Loucy (cell line): ENCODE data around the gene TTLL12.

Experiments
- H2AFZ ChIP-seq: fragments of 200-600 bp; sonication (generic); 2 replicates; pipeline ENCODE4 v1.6.0; 2016; ENCODE audit warnings: antibody characterized with exemption, mild to moderate bottlenecking, low read length, moderate library complexity
- H3F3A ChIP-seq: fragments of 200-600 bp; 2 replicates; pipeline ENCODE4 v1.6.0; 2016; ENCODE audit warnings: antibody characterized with exemption, low read depth, mild to moderate bottlenecking
- H3K27me3 ChIP-seq: fragments of 200-600 bp; sonication (generic); 2 replicates; pipeline ENCODE4 v1.6.1; 2014; ENCODE audit warnings: low read length, mild to moderate bottlenecking; ENCODE audit not compliant: insufficient read depth, poor library complexity, severe bottlenecking
- H3K36me3 ChIP-seq: fragments of 200-600 bp; sonication (generic); 2 replicates; pipeline ENCODE4 v1.6.1; 2016; ENCODE audit warnings: low read length; ENCODE audit not compliant: insufficient read depth
- H3K4me1 ChIP-seq: fragments of 200-600 bp; sonication (generic); 2 replicates; pipeline ENCODE4 v1.5.1; 2014; ENCODE audit warnings: low read length, mild to moderate bottlenecking; ENCODE audit not compliant: insufficient read depth, poor library complexity, severe bottlenecking
- H3K4me2 ChIP-seq: fragments of 200-600 bp; sonication (generic); 2 replicates; pipeline ENCODE4 v1.6.0; 2014; ENCODE audit warnings: antibody characterized with exemption, low read length, low read depth, mild to moderate bottlenecking; ENCODE audit not compliant: poor library complexity, severe bottlenecking
- H3K4me3 ChIP-seq: fragments of 200-600 bp; sonication (generic); 2 replicates; pipeline ENCODE4 v1.5.1; 2014; ENCODE audit warnings: low read length, mild to moderate bottlenecking, mixed read lengths; ENCODE audit not compliant: poor library complexity, severe bottlenecking
- H3K79me2 ChIP-seq: fragments of 200-600 bp; sonication (generic); 2 replicates; pipeline ENCODE4 v1.6.1; 2014; ENCODE audit warnings: low read length; ENCODE audit not compliant: insufficient read depth
- H3K9ac ChIP-seq: fragments of 200-600 bp; sonication (generic); 2 replicates; pipeline ENCODE4 v1.6.0; 2014; ENCODE audit warnings: mild to moderate bottlenecking, low read depth, low read length, moderate library complexity; ENCODE audit not compliant: poor library complexity, severe bottlenecking
- H3K9me2 ChIP-seq: fragments of 200-600 bp; sonication (generic); replicated peaks from 2 replicates; pipeline ENCODE4 v1.6.1; 2016; ENCODE audit warnings: low read depth, low read length, mixed read lengths
- H3K9me3 ChIP-seq: fragments of 200-600 bp; sonication (generic); 2 replicates; pipeline ENCODE4 v1.6.1; 2014; ENCODE audit warnings: mild to moderate bottlenecking, antibody characterized with exemption, low read length, low read depth; ENCODE audit not compliant: insufficient read depth
- H4K20me1 ChIP-seq: fragments of 200-600 bp; sonication (generic); 2 replicates; pipeline ENCODE4 v1.6.0; 2014; ENCODE audit warnings: antibody characterized with exemption, low read length, mild to moderate bottlenecking; ENCODE audit not compliant: insufficient read depth, poor library complexity, severe bottlenecking
- EZH2phosphoT487 ChIP-seq: fragments of 200-600 bp; IDR thresholded peaks from 2 replicates; pipeline ENCODE4 v1.6.1; 2018; ENCODE audit warnings: antibody characterized with exemption, mild to moderate bottlenecking, moderate library complexity, borderline replicate concordance
- TF ChIP-seq, protein P1 (sequence below): fragments of 200-600 bp; sonication (generic); conservative IDR thresholded peaks from 2 replicates; pipeline ENCODE4 v1.5.1; 2014; ENCODE audit warnings: mild to moderate bottlenecking, antibody characterized with exemption, low read length

The TTLL12 gene

DNA sequence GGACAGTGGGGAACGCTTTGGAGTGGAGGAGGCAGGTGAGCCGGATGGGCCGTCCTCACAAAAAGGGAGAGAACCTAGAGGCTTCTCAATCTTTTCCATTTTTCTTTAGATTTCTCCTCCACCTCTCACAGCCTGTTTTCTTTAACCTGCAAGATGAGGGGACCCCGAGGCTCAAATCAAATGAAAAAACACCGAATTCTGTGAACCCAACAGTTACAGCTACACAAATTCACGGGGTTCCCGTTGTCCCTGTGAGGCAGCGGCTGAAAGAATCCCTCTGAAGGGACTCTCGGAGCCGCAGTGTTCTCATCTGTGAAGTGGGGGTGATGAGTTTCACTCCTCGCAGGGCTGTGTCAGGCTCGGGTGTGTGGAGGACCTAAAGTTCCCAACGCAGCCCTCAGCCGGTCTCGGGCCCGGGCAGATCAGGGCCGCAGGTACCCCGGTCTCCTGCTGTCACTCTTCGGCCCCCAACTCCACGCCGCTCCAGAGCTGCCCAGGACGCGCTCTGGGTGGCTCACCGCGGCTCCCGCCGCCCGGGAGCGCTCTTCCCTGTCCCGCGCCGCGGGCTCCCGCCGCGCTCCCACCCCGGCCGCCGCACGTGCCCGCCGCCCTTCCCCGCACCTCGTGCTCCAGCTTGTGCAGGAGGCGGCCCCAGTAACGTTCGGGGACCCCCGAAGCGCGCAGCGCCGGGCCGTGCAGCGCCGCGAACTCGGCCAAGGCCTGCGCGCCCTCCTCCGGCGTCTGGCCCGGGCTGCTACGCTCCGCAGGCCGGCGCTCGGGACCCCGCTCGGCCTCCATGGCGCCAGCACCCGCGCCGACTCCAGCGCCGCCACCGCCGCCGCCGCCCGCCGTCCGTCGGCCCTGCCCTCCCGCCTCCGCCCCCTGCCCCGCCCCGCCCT is at the start of gene TTLL12:
Gene TTLL12 (minus strand): TSS at position 863 of the 899 bp plus-strand sequence. CDS start 65 bp downstream, at position 798.
- peak within 1 kb of the TSS; percentile 91 for H3K4me3 ChIP-seq
- H3K36me3 ChIP-seq: no peaks in the 10 kb centered on the region

DNA sequence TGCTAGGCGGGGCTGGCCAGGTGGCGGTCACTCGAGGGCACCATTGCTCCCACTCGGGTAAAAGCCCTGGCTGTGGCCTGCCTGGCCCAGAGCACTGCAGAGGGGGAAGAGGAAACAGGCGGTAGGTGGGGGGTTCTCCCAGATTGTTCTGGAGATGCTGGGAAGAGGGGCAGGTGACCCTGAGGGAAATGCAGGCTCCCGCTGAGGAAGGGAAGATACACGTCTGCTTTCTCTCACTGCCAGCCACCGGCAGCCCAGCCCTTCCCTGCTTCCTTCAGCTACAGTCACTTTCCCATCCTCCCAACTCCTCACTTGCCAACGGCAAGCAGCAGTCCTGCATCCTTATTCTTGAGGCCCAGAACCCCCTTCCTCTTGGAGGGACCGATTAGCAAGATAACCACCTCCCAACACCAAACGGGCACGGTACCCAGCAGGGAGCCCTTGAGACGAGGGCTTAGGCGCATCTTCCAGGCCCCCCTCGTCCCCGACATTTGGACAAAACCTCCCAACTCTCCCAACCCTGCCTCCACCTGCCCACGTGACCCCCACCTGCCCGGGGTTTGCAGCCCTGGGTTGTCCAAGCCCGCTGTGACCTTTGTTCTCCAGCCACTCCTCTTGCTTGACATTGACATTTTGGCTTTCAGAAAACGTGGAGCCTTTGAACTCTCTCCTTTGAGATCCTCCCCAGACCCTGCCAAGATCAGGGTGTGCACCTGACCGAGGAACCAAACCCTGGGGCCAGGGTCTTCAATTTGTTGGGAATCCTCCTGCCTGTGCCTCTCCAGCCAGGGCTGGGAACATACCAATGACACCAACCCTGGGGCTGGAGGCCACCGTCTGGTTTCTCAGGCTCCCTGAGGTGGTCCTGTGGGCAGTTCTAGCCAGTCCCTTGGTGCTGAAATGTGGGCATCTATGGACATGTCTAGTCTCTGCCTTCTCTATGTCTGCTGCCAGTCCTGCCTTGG is 48.8 kb upstream of the TTLL12 start:
- peaks cover 21% of the 10 kb centered on the region for H3K4me1 ChIP-seq
- H3K4me2 ChIP-seq: no peak overlapping the region
- H4K20me1 ChIP-seq: no peaks in the 10 kb centered on the region
- TF ChIP-seq, protein P1, sequence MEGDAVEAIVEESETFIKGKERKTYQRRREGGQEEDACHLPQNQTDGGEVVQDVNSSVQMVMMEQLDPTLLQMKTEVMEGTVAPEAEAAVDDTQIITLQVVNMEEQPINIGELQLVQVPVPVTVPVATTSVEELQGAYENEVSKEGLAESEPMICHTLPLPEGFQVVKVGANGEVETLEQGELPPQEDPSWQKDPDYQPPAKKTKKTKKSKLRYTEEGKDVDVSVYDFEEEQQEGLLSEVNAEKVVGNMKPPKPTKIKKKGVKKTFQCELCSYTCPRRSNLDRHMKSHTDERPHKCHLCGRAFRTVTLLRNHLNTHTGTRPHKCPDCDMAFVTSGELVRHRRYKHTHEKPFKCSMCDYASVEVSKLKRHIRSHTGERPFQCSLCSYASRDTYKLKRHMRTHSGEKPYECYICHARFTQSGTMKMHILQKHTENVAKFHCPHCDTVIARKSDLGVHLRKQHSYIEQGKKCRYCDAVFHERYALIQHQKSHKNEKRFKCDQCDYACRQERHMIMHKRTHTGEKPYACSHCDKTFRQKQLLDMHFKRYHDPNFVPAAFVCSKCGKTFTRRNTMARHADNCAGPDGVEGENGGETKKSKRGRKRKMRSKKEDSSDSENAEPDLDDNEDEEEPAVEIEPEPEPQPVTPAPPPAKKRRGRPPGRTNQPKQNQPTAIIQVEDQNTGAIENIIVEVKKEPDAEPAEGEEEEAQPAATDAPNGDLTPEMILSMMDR: no peak
- no peak for TF ChIP-seq EZH2phosphoT487
- no peak overlapping the region for H3K4me3 ChIP-seq
- no peaks in the 10 kb centered on the region for H3K79me2 ChIP-seq
- H3F3A ChIP-seq: no peaks in the 10 kb centered on the region
- H2AFZ ChIP-seq: no peak overlapping the region
- no peaks in the 10 kb centered on the region for H3K9me2 ChIP-seq
- H3K9me3 ChIP-seq: no peaks in the 10 kb centered on the region
- no peaks in the 10 kb centered on the region for H3K36me3 ChIP-seq
- no peak overlapping the region for H3K9ac ChIP-seq
- H3K27me3 ChIP-seq: no peaks in the 10 kb centered on the region

More for the DNA sequence above, at the start of gene TTLL12:
- Histone ChIP-seq H2AFZ (peak within 1 kb of the TSS; percentile 88), H3K9me2 (no peaks in the 10 kb centered on the region), H3K4me1 (peaks cover 33% of the 10 kb centered on the region), H3F3A (no peaks in the 10 kb centered on the region), H3K79me2 (peaks cover 32% of the 10 kb centered on the region), H4K20me1 (peaks cover 9% of the 10 kb centered on the region), H3K9ac (peak within 1 kb of the TSS; percentile 90), H3K27me3 (peaks cover 8% of the 10 kb centered on the region), H3K9me3 (no peaks in the 10 kb centered on the region), H3K4me2 (peak within 1 kb of the TSS; percentile 91)
- TF ChIP-seq, protein P1: no peak
- TF ChIP-seq EZH2phosphoT487: no peak

DNA sequence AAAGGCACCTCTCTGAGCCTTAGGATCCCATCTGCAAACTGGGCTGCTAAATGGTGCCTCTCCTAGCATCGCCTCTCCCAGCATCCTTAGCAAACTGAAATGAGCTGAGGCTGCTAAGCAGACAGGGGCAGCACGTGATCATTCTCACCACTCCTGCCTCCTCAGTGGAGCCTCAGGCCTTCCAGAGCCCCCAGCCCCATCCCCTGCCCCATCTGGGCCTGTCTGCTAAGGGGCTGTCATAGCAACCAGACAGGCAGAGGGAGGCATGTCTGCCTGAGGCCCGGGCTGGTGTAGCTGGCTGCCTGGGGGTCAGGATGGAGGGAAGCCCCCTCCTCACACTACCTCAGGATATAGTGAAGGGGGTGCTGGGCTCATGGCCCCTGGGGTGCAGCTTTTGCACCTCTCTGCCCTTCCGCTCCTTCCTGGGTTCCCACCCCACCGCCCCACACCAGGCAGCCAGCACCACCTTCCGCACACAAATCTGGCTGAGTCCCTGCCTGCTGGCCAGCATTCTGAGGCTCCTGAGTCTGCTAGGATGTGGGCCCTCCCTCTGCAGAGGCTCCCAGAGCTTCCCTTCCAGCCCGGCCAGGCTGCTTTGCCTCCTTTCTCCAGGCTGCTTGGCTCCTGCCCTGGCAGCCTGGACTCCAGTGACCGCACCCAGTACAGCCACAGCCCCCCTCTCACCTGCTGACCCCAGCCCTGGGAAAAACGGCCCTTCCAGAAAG is 47.5 kb upstream of the TTLL12 start:
- no peaks in the 10 kb centered on the region for H3K9me2 ChIP-seq
- peaks cover 21% of the 10 kb centered on the region for H3K4me1 ChIP-seq
- TF ChIP-seq, protein P1: no peak
- no peak for TF ChIP-seq EZH2phosphoT487
- no peaks in the 10 kb centered on the region for H4K20me1 ChIP-seq
- H3K9ac ChIP-seq: no peak overlapping the region
- H3K36me3 ChIP-seq: no peaks in the 10 kb centered on the region
- no peak overlapping the region for H3K4me3 ChIP-seq
- no peaks in the 10 kb centered on the region for H3F3A ChIP-seq
- H3K4me2 ChIP-seq: no peak overlapping the region
- no peak overlapping the region for H2AFZ ChIP-seq
- H3K79me2 ChIP-seq: no peaks in the 10 kb centered on the region
- H3K9me3 ChIP-seq: no peaks in the 10 kb centered on the region
- no peaks in the 10 kb centered on the region for H3K27me3 ChIP-seq
